Sigmoid colon (tissue), 4 donors: ENCODE measurements around the gene LDAF1.

Experiments
- EP300 ChIP-seq, 4 donors: sonication (generic); formaldehyde crosslinking; IDR thresholded peaks; one replicate each; pipeline ENCODE4 v1.6.1; 2017; ENCODE audit warnings: antibody characterized with exemption in 4 of 4
- POLR2A ChIP-seq, 2 donors: fragments of 450-650 bp; IDR thresholded peaks; one replicate each; pipeline ENCODE4 v1.6.1; 2016; ENCODE audit warnings: antibody characterized with exemption in 2 of 2, mild to moderate bottlenecking in 2 of 2, moderate library complexity in 2 of 2
- POLR2AphosphoS5 ChIP-seq, 4 donors: sonication (generic); formaldehyde crosslinking; IDR thresholded peaks; one replicate each; pipeline ENCODE4 v1.6.1; 2017; ENCODE audit warnings: antibody characterized with exemption in 4 of 4
- TF ChIP-seq, protein P1 (sequence below), 4 experiments: fragments of 450-650 bp in 3 of 4; fragments of 200-600 bp in 1 of 4; IDR thresholded peaks; one replicate each; pipeline ENCODE4 v1.5.1; 2016 to 2019; ENCODE audit warnings: antibody characterized with exemption in 4 of 4, mild to moderate bottlenecking in 3 of 4, moderate library complexity in 2 of 4

GRCh38 chr16:21169249-21169981 is 10.9 kb downstream of the LDAF1 start:
- TF ChIP-seq, protein P1, sequence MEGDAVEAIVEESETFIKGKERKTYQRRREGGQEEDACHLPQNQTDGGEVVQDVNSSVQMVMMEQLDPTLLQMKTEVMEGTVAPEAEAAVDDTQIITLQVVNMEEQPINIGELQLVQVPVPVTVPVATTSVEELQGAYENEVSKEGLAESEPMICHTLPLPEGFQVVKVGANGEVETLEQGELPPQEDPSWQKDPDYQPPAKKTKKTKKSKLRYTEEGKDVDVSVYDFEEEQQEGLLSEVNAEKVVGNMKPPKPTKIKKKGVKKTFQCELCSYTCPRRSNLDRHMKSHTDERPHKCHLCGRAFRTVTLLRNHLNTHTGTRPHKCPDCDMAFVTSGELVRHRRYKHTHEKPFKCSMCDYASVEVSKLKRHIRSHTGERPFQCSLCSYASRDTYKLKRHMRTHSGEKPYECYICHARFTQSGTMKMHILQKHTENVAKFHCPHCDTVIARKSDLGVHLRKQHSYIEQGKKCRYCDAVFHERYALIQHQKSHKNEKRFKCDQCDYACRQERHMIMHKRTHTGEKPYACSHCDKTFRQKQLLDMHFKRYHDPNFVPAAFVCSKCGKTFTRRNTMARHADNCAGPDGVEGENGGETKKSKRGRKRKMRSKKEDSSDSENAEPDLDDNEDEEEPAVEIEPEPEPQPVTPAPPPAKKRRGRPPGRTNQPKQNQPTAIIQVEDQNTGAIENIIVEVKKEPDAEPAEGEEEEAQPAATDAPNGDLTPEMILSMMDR (IDR thresholded peaks at IDR 0.05) = no peak
- no peak for TF ChIP-seq POLR2A (IDR thresholded peaks at IDR 0.05)
- no peak for TF ChIP-seq POLR2AphosphoS5 (IDR thresholded peaks at IDR 0.05)
- TF ChIP-seq EP300 (IDR thresholded peaks at IDR 0.05) = no peak
